ENCODE data around the gene RNF31. TPM values are rescaled to one million over a fixed set of nuclear protein-coding genes. Genes with fewer than 3 reads are reported as not detected.
A peak's percentile ranks its signal among the peaks of the same experiment; 100 is the strongest.

Gene RNF31
- total and polyA plus RNA-seq, 4 donors, result 31.7 to 82.4 (median 61.4) TPM

GRCh38 chr14:24131549-24131966 lies 15.7 kb upstream of the RNF31 start:
- TF ChIP-seq CTCF (IDR thresholded peaks at IDR 0.05; ENCODE audit: control extremely low read depth, extremely low read depth), result no peak
- H3K4me1 ChIP-seq (ENCODE audit: control insufficient read depth in 5 of 5, insufficient read depth in 5 of 5, low read length in 5 of 5), result peaks cover 0 to 11% (median 4%) of the 10 kb centered on the region in 5 donors
- WGBS, 2 donors, result 83 to 92% methylated on average over 15 of the region's 15 CpGs
- peak overlapping the region; percentile 81 to 93 for H3K27ac ChIP-seq (ENCODE audit: low read depth in 1 of 2, low read length in 1 of 2)
- H3K27me3 ChIP-seq (ENCODE audit: control insufficient read depth in 3 of 3, insufficient read depth in 3 of 3, low read length in 2 of 3), result no peaks in the 10 kb centered on the region
- no peak overlapping the region for H3K4me3 ChIP-seq
- no peaks in the 10 kb centered on the region for H3K36me3 ChIP-seq (ENCODE audit: control insufficient read depth in 4 of 4, insufficient read depth in 4 of 4, low read length in 4 of 4)
- no peak for DNase-seq
- no peak for ATAC-seq (ENCODE audit: insufficient read depth, low FRiP score)
- H3K9me3 ChIP-seq (ENCODE audit: control insufficient read depth in 4 of 4, insufficient read depth in 3 of 4, low read length in 3 of 4), result no peaks in the 10 kb centered on the region
- no peak overlapping the region for H3K9ac ChIP-seq (ENCODE audit: insufficient read depth in 1 of 2, low read length in 2 of 2)

GRCh38 chr14:24132061-24132685 lies 15.1 kb upstream of the RNF31 start:
- no peak overlapping the region for H3K4me3 ChIP-seq
- H3K36me3 ChIP-seq (ENCODE audit: control insufficient read depth in 4 of 4, insufficient read depth in 4 of 4, low read length in 4 of 4), result peaks cover 0 to under 1% (median 0%) of the 10 kb centered on the region in 4 donors
- H3K4me1 ChIP-seq (ENCODE audit: control insufficient read depth in 5 of 5, insufficient read depth in 5 of 5, low read length in 5 of 5), result peaks cover 0 to 17% (median 7%) of the 10 kb centered on the region in 5 donors
- no peak overlapping the region for H3K9ac ChIP-seq (ENCODE audit: insufficient read depth in 1 of 2, low read length in 2 of 2)
- peak overlapping the region in 1 of 2 donors; percentile 93 for H3K27ac ChIP-seq (ENCODE audit: low read depth in 1 of 2, low read length in 1 of 2)
- no peak for TF ChIP-seq CTCF (IDR thresholded peaks at IDR 0.05; ENCODE audit: control extremely low read depth, extremely low read depth)
- H3K9me3 ChIP-seq (ENCODE audit: control insufficient read depth in 4 of 4, insufficient read depth in 3 of 4, low read length in 3 of 4), result no peaks in the 10 kb centered on the region
- ATAC-seq (ENCODE audit: insufficient read depth, low FRiP score) (no peak), DNase-seq (no peak)
- 61 to 76% methylated on average over 24 of the region's 24 CpGs for WGBS, 2 donors
- no peaks in the 10 kb centered on the region for H3K27me3 ChIP-seq (ENCODE audit: control insufficient read depth in 3 of 3, insufficient read depth in 3 of 3, low read length in 2 of 3)

GRCh38 chr14:24132976-24133375 lies 14.3 kb upstream of the RNF31 start:
- peaks cover 0 to 18% (median 7%) of the 10 kb centered on the region in 5 donors for H3K4me1 ChIP-seq (ENCODE audit: control insufficient read depth in 5 of 5, insufficient read depth in 5 of 5, low read length in 5 of 5)
- H3K36me3 ChIP-seq (ENCODE audit: control insufficient read depth in 4 of 4, insufficient read depth in 4 of 4, low read length in 4 of 4), result peaks cover 0 to 8% (median 5%) of the 10 kb centered on the region in 4 donors
- no peaks in the 10 kb centered on the region for H3K9me3 ChIP-seq (ENCODE audit: control insufficient read depth in 4 of 4, insufficient read depth in 3 of 4, low read length in 3 of 4)
- no peak overlapping the region for H3K4me3 ChIP-seq
- peak overlapping the region in 1 of 2 donors; percentile 93 for H3K27ac ChIP-seq (ENCODE audit: low read depth in 1 of 2, low read length in 1 of 2)
- H3K9ac ChIP-seq (ENCODE audit: insufficient read depth in 1 of 2, low read length in 2 of 2), result no peak overlapping the region
- TF ChIP-seq CTCF (IDR thresholded peaks at IDR 0.05; ENCODE audit: control extremely low read depth, extremely low read depth), result no peak
- 93 to 95% methylated on average over 2 of the region's 2 CpGs for whole genome bisulfite sequencing, 2 donors
- DNase-seq, result no peak
- H3K27me3 ChIP-seq (ENCODE audit: control insufficient read depth in 3 of 3, insufficient read depth in 3 of 3, low read length in 2 of 3), result no peaks in the 10 kb centered on the region
- ATAC-seq (ENCODE audit: insufficient read depth, low FRiP score), result no peak

Measured in lung (tissue), 12 donors.